Measurements from ENCODE around the gene PRKN. TPM values are rescaled to one million over a fixed set of nuclear protein-coding genes. Genes with fewer than 3 reads are reported as not detected.

PRKN gene
- total RNA-seq, 4 donors from 2014 or later, result 6.3 to 11.9 (median 9.5) TPM

DNA sequence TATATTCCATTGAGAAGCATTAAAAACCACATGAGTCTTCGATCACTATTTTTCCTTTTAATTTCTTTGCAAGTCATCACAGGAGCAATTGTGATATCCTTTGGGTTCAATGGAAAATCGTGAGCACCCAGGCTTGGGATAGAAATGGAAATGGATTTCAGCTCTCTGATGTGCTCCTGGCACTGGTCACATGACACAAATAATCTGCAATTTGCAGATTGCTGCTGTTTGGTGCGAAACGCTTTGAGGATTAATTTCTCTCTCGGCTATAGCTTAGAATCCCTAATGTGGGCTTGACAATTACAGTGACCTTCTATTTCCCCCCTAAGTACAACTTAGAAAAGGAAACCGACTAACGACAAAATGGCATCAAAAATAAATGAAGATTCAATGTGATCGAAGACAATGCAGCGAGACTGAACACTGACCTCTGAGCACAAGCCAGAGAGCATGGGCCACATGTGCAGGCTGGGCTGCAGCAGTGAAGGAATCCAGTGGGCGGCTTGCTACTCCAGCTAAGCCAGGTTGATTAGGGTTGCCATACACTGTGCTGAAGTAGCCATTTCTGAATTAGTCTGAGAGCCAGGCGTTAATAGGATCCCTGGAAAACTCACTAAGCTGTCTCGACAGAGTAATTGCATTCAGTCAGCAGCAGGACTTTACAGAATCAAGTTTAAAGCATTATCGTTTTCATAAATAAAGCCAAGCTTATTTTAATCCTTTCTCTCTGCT, 1151.9 kb downstream of the PRKN start:
- DNase-seq (ENCODE audit: low spot score in 2 of 2), result no peak
- WGBS, 2 donors, result 80 to 85% methylated on average over 13 of the region's 13 CpGs
- TF ChIP-seq, protein P1, sequence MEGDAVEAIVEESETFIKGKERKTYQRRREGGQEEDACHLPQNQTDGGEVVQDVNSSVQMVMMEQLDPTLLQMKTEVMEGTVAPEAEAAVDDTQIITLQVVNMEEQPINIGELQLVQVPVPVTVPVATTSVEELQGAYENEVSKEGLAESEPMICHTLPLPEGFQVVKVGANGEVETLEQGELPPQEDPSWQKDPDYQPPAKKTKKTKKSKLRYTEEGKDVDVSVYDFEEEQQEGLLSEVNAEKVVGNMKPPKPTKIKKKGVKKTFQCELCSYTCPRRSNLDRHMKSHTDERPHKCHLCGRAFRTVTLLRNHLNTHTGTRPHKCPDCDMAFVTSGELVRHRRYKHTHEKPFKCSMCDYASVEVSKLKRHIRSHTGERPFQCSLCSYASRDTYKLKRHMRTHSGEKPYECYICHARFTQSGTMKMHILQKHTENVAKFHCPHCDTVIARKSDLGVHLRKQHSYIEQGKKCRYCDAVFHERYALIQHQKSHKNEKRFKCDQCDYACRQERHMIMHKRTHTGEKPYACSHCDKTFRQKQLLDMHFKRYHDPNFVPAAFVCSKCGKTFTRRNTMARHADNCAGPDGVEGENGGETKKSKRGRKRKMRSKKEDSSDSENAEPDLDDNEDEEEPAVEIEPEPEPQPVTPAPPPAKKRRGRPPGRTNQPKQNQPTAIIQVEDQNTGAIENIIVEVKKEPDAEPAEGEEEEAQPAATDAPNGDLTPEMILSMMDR (IDR thresholded peaks at IDR 0.05), result no peak
- no peak for TF ChIP-seq POLR2A (IDR thresholded peaks at IDR 0.05)
- intact Hi-C loops (cut with DNase I; ENCODE audit: low total_unique reads), result no loop called here
- no peak overlapping the region for H3K4me3 ChIP-seq (ENCODE audit: low read depth, poor library complexity, severe bottlenecking)

DNA sequence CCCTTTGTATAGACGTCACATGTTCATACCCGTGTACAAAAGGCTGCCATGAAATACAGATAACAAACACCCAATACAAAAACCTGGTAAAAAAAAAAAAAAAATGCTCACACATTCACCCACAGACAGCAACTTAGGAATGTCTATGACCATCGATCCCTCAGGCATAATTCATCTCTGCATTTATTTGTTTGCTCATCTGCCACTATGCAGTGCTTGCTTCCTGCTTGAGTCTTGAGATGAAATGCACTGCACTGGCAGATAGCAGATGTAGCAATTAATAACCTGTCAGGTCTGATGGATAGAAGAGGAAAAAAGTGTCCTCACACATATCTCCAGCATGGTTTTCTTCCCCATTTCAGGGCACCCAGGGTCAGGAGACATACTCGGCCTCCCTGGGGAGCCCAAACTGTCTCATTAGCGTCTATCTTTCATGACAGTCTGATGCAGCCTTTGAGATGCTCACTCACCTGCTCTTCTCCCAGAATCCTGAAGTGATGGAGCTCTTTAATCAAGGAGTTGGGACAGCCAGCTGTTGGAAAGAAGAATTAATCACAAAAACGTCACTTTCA, 1158.6 kb downstream of the PRKN start:
- intact Hi-C loops (cut with DNase I; ENCODE audit: low total_unique reads), result no loop called here
- DNase-seq (ENCODE audit: low spot score in 2 of 2), result no peak
- H3K4me3 ChIP-seq (ENCODE audit: low read depth, poor library complexity, severe bottlenecking), result no peak overlapping the region
- WGBS, 2 donors, result 84 to 88% methylated on average over 6 of the region's 6 CpGs
- TF ChIP-seq, protein P1 (IDR thresholded peaks at IDR 0.05), result no peak
- TF ChIP-seq POLR2A (IDR thresholded peaks at IDR 0.05), result no peak

DNA sequence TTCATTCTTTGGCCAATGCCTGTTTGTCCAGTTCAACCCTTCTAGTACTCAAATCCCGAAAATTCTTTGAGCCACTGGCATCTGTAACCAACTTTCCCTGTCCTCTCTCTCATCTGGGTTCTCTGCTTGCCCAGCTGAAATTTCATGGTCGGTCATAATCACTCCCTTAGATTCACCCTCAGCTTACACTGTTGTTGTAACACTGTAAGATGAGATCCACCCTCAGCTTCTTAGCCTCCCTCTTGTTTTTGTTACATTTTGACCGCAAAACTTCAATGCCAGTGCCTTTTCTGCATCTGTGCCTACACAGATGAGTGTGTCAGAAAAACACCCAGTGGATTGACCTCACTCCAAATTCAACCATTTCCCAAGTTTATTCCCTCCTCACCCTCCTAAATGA, 1162.6 kb downstream of the PRKN start:
- intact Hi-C loops (cut with DNase I; ENCODE audit: low total_unique reads), result no loop called here
- TF ChIP-seq POLR2A (IDR thresholded peaks at IDR 0.05), result no peak
- TF ChIP-seq, protein P1 (IDR thresholded peaks at IDR 0.05), result no peak
- WGBS, 2 donors, result 87 to 88% methylated on average over 3 of the region's 3 CpGs
- no peak for DNase-seq (ENCODE audit: low spot score in 2 of 2)
- H3K4me3 ChIP-seq (ENCODE audit: low read depth, poor library complexity, severe bottlenecking), result no peak overlapping the region

DNA sequence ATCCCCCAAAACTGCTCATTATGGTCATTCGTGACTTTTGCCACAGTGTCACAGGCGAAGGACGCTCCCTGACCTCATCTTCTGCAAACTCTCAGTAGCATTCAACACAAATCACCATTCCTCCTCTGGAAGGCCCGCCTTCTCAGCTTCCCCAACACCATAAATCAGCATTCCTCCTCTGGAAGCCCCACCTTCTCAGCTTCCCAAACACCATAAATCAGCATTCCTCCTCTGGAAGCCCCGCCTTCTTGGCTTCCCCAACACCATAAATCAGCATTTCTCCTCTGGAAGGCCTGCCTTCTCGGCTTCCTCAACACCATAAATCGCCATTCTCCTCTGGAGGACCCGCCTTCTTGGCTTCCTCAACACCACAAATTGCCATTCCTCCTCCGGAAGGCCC, 1165.7 kb downstream of the PRKN start:
- intact Hi-C loops (cut with DNase I; ENCODE audit: low total_unique reads), result no loop called here
- 78 to 80% methylated on average over 9 of the region's 9 CpGs for WGBS, 2 donors
- no peak for DNase-seq (ENCODE audit: low spot score in 2 of 2)

DNA sequence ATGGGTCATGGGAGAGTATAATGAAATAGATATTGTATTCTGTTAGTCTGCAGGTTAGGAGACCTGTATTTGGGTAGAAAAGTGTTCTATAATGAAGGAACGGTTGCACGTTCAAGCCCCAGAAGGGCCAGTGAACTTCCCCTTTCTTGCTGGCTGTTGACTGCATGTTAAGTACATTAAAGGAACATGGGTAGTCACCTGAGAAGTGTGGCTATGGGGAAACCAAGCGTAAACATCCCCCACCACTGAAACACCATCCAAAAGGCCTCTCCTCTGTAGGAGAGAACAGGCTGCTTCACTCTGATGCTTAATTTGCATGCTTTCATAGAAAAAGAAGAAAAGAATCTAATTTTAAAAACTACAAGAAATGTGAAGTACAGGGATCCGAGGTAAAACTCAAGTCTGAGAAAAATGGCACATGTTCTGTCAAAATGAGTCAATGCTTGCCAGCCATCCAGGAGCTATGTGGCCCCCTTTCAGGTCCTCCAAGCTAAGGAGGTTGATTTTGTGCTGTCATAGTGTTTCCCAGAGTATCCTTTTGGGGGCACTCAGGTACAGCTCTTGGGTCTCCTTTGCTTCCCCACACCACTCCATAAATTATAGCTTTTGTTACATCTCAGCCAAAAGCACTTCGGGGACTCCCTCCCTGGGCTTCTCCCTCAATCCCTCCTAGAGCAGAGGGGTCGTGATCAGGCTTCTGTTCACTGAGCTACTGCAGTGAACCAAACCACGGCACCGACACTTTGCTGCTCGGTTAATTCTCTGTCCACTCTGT, 1170.0 kb downstream of the PRKN start:
- intact Hi-C loops (cut with DNase I; ENCODE audit: low total_unique reads), result no loop called here
- 72 to 77% methylated on average over 9 of the region's 9 CpGs for WGBS, 2 donors
- no peak overlapping the region for H3K4me3 ChIP-seq (ENCODE audit: low read depth, poor library complexity, severe bottlenecking)
- no peak for DNase-seq (ENCODE audit: low spot score in 2 of 2)
- TF ChIP-seq, protein P1 (IDR thresholded peaks at IDR 0.05), result no peak
- no peak for TF ChIP-seq POLR2A (IDR thresholded peaks at IDR 0.05)

More for the DNA sequence above, 1165.7 kb downstream of the PRKN start:
- TF ChIP-seq, protein P1 (IDR thresholded peaks at IDR 0.05), result no peak
- no peak for TF ChIP-seq POLR2A (IDR thresholded peaks at IDR 0.05)
- no peak overlapping the region for H3K4me3 ChIP-seq (ENCODE audit: low read depth, poor library complexity, severe bottlenecking)
